GM21825 (cell line): ENCODE data around the gene C5.
A peak's percentile ranks its signal among the peaks of the same experiment; 100 is the strongest.

Source experiments
- ATAC-seq: cut with Tn5 transposase; IDR thresholded peaks from one replicate; pipeline ENCODE4 v1.9.1; 2021; ENCODE audit warnings: mild to moderate bottlenecking, moderate library complexity; ENCODE audit not compliant: unreplicated experiment

C5 gene

GRCh38 chr9:120927269-120928014, 122.6 kb downstream of the C5 start:
- no peak for ATAC-seq

- peak; percentile 18 for ATAC-seq
Measured at GRCh38 chr9:120926397-120926928, 123.6 kb downstream of the C5 start, which contains the start of gene TRAF1. Gene TRAF1, minus strand, starts transcription at chr9:120926796. Its CDS starts 721 bp downstream, at chr9:120926075.

GRCh38 chr9:120925535-120926396, 124.3 kb downstream of the C5 start:
- peak; percentile 41 for ATAC-seq

- no peak for ATAC-seq
Measured at GRCh38 chr9:120924698-120925534, 125.2 kb downstream of the C5 start.

GRCh38 chr9:120923620-120924328, 126.3 kb downstream of the C5 start:
- ATAC-seq = no peak

GRCh38 chr9:120922404-120923195, 127.5 kb downstream of the C5 start:
- no peak for ATAC-seq

GRCh38 chr9:120921661-120922181, 128.4 kb downstream of the C5 start:
- ATAC-seq = no peak

- no peak for ATAC-seq
Measured at GRCh38 chr9:120920806-120921178, 129.3 kb downstream of the C5 start.

- ATAC-seq = no peak
Measured at GRCh38 chr9:120919843-120920805, 130.0 kb downstream of the C5 start.

- ATAC-seq = no peak
Measured at GRCh38 chr9:120918931-120919842, 130.9 kb downstream of the C5 start.

- no peak for ATAC-seq
Measured at GRCh38 chr9:120917929-120918762, 131.9 kb downstream of the C5 start.

GRCh38 chr9:120916991-120917880, 132.8 kb downstream of the C5 start:
- ATAC-seq = no peak

GRCh38 chr9:120916588-120916987, 133.5 kb downstream of the C5 start:
- no peak for ATAC-seq

GRCh38 chr9:120915854-120916470, 134.1 kb downstream of the C5 start:
- ATAC-seq = no peak

- ATAC-seq = no peak
Measured at GRCh38 chr9:120914953-120915352, 135.1 kb downstream of the C5 start.
